Stimulated activated CD4-positive, alpha-beta T cell treated with anti-CD3 and anti-CD28 coated beads, Interleukin-1b, Interleukin-23, amount 100 ng/mL, for 24 hours (primary cell): ENCODE measurements around the gene CERS2.

Experiments
- DNase-seq, 4 experiments: peaks; one replicate each; pipeline ENCODE4 v3.0.0-alpha.2; 2020; ENCODE audit warnings: low read depth in 4 of 4, low spot score in 1 of 4

CERS2 gene

DNA sequence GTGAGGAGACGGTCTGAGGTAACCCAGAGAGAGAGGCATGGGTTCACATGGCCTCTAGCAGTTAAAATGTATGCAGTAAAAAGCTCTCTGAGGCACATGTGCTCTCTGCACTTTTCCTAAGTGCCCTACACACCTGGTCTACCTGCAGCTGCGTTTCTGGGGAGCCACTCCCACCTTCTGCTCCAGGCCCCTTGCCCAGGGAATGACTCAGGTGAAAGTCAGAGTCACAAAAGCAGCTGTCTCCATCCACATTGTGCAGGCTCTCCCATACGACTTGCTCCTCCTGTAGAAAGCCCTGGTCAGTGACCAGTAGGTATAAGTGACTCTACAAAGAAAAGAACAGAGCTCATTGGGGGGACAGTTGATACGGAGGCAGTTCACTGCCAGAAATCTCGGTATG lies 23.3 kb upstream of the CERS2 start:
- no peak for DNase-seq

- DNase-seq, result no peak
Measured at GRCh38 chr1:150997126-150997872, 22.7 kb upstream of the CERS2 start.

GRCh38 chr1:150995896-150996295 lies 21.3 kb upstream of the CERS2 start:
- DNase-seq, result no peak

GRCh38 chr1:150995460-150995859 lies 20.8 kb upstream of the CERS2 start:
- DNase-seq, result no peak

DNA sequence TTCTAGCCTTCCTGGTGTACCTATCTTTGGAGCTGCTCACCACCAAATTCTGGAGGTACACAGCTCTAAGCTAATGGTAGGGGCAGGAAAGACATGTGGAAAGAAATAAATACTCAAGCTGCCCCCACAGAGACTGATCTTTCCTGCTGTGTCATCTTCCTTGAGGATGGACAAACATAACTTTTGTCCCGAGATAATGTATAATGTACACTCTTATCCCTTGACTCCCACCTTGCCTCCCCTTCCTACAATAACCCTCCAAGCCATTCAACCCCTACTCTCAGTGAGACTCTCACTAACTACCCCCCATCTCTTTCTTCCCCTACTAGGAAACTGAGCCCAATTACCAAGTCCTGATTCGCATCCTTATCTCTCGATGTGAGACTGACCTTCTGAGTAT lies 19.6 kb upstream of the CERS2 start:
- no peak for DNase-seq

GRCh38 chr1:150992626-150993025 lies 18.0 kb upstream of the CERS2 start:
- no peak for DNase-seq

GRCh38 chr1:150987924-150988323 lies 13.3 kb upstream of the CERS2 start:
- no peak for DNase-seq

DNA sequence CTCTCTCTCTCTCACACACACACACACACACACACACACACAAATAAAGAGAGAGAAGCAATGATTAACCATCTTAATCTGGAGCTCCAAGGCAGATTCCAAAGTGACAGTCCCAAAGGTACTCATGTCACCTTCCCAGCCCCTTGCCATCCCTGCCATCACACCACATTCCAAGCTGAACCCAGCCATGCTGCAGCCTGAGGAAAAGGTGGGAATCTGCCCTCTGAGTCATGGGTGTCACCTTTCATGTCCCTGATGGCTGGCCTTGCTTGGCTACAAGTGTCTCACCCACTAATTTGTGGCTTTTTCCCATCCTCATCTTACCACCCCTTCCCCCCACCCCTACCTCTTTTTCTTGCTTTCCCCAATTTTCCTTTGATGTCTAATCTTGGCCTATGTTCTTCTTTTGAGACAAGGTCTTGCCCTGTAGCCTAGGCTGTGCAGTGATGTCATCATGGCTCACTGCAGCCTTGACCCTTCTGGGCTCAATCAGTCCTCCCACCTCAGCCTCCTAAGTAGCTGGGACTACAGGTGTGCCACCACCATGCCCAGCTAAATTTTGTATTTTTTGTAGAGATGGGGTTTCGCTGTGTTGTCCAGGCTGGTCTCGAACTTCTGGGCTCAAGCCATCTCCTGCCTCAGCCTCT lies 10.7 kb upstream of the CERS2 start:
- no peak for DNase-seq

DNA sequence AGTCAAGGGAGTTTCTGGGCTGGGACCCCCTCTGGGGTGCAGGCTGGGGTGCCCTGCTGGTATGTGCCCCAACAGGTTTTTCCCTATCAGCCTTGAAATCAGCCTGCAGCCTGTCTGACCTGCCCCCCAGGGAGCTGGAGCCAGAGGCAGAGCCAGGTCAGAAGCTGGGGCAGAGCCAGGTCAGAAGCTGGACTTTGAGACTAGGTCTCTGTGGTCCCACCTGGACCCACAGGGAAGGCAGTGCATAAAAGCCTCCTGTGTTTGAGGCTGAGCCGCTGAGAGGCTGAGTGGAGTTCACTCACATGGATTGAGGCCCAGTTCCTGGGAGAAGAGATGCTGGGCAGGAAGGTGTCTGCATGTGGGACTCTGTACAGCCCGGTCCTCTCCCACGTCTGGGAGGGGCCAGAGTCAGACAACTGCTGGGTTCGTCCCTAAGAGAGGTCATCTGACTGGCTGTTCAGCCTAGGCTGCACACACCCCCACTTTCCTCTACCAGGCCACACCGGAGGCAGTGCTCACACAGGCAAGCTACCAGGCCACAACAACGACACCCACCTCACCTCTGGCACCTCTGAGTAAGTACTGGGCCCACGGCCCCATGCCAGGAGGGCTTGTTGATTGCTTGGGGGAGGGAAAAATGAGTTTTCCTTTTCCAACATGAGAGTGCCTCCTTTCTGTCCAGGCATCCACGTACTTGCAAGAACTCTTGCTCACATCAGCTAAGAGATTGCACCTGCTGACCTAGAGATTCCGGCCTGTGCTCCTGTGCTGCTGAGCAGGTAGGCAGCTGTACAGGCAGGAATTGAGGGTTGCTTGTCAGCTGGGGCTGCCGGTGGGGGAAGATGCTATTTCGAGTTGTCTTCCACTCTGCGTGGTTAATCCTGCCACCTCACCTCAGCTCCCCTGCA lies 7.4 kb upstream of the CERS2 start, which contains the start of gene ANXA9:
TSS of gene ANXA9 (plus strand) at position 488 of the 908 bp plus-strand sequence. CDS start 814 bp downstream, outside the sequence.
- no peak for DNase-seq

DNA sequence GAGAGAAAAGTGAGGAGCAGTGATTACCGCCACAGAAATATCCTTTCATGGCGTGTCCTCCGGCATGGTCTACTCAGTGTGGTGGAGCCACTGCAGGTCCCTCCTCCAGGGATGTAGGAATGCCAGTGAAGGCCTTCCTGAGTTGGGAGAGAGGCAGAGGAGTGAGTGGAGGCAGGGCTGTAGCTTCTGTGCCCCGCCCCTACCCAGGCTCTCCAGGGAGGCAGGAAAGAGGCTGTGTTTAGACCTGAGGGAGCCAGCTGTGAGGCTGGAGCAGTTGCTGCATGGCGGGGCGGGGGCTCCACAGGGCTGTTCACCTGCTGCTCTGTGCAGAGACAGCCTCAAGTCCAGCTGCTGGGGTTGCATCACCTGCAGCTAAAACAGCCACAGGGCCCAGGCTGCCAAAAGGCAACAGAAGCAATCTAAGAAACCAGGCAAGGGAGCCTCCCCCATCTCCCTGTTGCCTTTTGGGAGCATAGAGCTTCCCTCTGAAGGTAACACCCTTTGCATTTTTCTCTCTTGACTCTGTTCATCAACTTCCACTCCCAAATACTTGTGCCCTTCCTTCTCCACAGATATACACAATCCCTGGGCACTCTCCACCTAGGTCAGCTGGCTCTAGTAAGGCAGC lies 6.7 kb upstream of the CERS2 start:
- DNase-seq, result no peak

DNA sequence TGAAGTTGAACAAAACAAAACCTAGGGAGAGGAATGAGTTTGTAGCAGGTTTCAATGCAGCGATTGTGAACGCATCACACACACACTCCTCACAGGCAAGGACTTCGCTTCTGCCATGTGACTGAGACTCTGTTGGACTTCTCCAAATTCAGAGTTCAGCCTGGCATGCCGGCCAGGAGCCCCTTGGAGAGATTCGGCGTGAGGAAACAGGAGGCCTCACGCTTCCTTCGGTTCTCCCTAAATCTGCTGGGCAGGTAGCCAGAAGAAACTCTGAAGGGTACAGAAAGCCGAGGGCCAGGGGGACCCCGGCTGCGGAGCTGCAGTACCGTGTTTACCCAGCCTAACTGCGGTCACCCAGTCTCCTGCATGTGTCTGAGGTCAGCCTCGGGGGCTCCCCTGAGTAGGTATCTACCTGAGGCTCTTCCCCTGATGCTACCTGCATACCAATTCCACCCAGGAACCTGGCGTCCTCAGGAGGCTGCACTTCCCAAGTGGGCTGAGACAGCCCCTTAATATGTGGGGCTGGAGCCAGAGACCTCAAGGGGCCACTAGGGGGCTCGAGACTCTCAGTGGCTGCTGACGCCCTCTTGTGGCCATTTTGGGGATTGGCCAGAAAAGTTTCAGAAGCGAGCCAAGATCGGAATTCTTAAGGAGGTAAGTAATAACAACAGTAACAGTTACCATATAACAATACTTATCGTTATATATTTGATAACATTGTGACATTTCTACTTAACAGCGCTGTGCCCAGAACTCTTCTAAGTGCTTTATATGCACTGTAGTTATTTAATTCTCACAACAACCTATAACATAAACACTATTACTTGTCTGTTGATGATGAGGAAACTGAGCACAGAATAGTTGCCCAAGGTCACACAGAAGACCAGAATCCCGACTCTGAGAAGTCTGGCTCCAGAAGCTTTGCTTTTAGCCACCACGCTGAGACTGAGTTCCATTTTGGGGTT lies 4.7 kb upstream of the CERS2 start:
- DNase-seq, result peak; percentile 76 to 82 (median 80)

DNA sequence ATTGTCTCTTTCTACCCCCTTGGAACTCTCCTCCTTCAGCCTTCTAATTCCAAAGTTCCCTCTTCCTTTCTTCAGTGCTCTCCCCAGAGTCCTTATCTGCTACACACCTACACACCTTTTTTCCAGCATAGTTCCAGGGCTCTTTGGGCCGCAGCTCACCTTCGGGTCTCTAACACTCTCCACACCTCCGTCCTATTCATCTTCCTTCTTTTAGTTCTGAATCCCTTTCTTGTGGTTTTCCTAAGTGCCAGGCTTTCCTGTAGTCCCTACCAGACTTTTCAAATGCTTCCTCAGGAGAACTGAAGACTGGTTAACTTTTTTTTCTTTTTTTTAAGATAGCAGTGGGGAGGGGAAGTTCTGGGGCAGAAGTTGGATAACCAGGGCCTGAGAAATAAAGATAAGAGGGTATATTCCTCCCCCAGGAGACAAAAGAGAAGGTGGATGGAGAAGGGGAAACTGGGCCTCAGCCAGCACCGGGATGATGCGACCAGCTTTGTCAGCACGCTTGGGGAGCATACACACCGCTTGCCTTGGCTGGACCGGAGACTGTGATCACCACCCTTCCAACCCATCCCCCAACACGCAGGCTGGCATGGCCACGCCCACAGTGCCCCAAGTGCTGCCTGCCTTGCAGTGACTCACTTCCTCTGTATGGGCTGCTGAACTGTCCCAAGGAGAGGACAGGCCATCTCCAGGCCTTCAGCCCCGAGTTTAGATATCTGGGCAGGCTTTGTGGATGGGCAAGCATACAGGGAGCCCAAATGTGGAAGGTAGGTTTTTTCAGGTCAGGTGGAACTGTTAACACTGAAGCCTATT lies 2.5 kb upstream of the CERS2 start:
- peak in 3 of 4 experiments; percentile 37 to 72 (median 43) for DNase-seq

- no peak for DNase-seq
Measured at GRCh38 chr1:150976401-150976821, 1.8 kb upstream of the CERS2 start.

DNA sequence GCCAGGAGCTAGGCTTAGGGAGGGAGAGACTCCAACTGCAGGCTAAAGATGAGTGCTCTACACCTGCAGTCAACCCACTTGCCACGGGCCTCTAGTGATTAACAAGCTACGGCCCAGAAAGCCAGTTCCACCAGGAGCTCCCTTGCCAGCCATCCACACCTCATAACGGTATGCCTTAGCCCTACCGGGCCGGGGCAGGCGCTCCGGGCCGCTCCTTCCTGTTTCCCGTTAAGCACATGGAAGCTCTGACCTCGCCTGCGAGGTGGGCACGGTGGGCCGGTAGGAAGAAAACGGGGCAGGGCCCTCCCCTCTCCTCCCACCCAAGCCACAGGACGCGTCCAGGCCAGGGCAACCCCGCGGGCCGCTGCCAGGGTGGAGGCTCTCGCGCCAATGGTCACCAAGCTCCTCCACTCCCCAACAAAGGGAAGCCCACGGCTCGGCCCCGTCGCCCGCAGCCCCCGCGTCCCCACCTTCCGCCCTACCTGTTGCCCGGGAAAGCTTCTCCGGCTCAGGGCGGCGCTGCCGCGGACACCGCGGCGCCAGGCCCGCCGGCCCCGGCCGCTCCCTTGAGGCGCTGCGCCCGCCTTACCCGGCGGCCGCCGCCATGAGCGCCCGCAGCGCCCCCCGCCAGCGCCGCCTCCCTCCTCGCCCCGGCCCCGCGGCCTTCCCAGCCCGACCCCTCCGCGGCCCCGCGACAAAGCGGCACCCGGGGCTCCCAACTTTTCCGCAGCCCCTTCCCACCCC lies 627 bp downstream of the CERS2 start:
- DNase-seq, result peak in 2 of 4 experiments; percentile 31 to 33

GRCh38 chr1:150973258-150973835 lies 1.3 kb downstream of the CERS2 start:
- DNase-seq, result no peak

- no peak for DNase-seq
Measured at GRCh38 chr1:150972417-150972940, 2.2 kb downstream of the CERS2 start.

DNA sequence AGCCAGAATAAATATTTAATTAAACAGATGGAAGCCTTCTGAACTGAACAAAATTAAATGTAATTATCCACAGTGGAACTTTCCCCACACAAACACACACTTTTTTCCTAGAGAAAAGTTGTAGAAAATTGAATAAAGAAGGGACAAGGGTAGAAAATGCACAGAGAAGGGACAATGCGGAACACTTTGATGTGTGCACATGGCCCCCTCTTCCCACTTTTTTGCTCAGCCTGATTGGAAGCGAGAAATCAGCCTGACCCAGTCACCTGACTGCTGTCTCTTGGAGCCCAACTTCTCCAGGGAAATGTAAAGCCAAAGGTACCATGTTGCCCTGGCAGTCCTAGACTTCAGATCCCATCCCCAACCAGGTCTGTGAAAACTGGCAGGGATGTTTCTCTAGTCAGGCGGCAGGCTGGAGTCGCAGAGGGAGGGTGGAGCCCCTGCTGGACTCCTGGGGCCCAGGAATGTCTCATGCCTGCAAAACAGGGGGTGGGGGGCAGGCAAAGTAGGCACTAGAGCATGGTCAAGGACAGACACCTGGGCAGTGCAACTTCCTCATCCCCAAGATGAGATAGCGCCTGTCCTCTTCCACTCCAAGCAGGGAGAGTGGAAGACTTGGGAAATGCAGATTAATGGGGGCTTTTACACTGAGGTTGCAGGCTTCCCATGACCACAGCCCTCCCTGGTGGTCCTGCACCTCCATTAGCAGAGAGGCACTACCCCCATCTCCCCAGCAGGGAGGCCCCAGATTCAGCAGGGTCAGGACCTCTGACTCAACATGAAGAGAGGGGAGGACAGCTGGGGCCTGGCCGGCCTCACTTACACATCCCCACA lies 2.8 kb downstream of the CERS2 start:
- no peak for DNase-seq
